ENCODE measurements around the gene ZNF76. TPM values are rescaled to one million over a fixed set of nuclear protein-coding genes. Genes with fewer than 3 reads are reported as not detected.

ZNF76 gene
- total RNA-seq (10 to 100 TPM; 15.1 to 92.0 (median 38.2) TPM), polyA plus RNA-seq (10 to 100 TPM; 19.4 to 23.8 (median 23.2) TPM)
- long read RNA-seq, donor 1, result 0 reads
- long read RNA-seq, donor 2, partial matches to known transcripts, result 0 of 1 reads
- long read RNA-seq, donor 2, other reads (novel, unspliced or antisense), result 0 of 1 reads
- long read RNA-seq, donor 3, partial matches to known transcripts, result 0 of 1 reads
- long read RNA-seq, donor 3, other reads (novel, unspliced or antisense), result 0 of 1 reads
- long read RNA-seq, donor 4, result 0 reads
- long read RNA-seq, donor 5, partial matches to known transcripts, result 0 of 1 reads
- long read RNA-seq, donor 5, other reads (novel, unspliced or antisense), result 0 of 1 reads
- long read RNA-seq, donor 6, partial matches to known transcripts, result 0 of 2 reads
- long read RNA-seq, donor 6, other reads (novel, unspliced or antisense), result 0 of 2 reads
- long read RNA-seq, donor 7, partial matches to known transcripts, result 0 of 1 reads
- long read RNA-seq, donor 7, other reads (novel, unspliced or antisense), result 0 of 1 reads
- long read RNA-seq, donor 8, partial matches to known transcripts, result 12 of 12 reads
- long read RNA-seq, donor 8, other reads (novel, unspliced or antisense), result 0 of 12 reads
- long read RNA-seq, donor 9, partial matches to known transcripts, result 10 of 11 reads
- long read RNA-seq, donor 9, other reads (novel, unspliced or antisense), result 0 of 11 reads
- long read RNA-seq, donor 10, result 0 reads

DNA sequence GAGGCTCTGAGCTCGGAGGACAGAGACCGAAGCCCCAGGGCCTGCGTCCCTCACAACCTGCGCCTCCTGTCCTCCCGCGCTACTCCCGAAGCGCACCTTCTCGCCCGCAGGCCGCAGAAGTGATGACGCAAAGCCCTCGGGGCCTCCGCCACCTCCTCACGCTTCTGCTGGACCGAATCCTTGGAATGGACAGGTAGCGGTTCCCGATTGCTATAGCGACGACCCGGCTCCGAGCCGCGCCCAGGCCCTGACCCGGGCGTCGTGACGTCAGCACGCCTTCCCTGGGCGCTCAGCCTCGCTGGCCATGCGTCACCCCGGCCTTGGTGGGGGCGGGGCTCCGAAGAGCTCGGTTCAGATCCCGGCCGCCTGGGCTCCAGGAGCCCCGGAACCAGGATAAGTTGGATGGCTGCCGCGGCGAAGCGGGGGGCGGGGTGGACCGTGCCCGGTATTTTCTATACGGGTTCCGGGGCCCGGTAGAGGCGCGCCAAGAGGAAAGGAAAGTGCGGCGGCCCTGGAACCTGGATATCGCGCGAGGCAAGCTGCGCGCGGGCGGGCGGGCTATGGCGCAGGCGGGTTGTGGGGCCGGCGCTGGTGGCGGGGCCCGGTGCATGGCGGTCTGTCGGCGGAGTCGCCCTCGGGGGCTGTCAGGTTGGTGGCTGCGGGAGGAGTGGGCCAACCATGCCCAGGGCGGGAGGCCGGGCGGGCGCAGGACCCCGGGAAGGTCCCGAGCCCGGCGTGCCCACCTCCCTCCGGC, at the start of gene ZNF76:
Gene ZNF76 (plus strand): TSS at position 542 of the 754 bp plus-strand sequence. CDS start 21,417 bp downstream, outside the sequence.
- no peaks in the 10 kb centered on the region for H3K36me3 ChIP-seq
- intact Hi-C loops (cut with DNase I; ENCODE audit: low total_unique reads), result no loop called here
- peak within 1 kb of the TSS; percentile 95 to 99 (median 98) for H3K27ac ChIP-seq
- 0 to 2% (median 0%) methylated on average over 10 to 82 of the region's 82 CpGs for WGBS, 5 donors
- TF ChIP-seq POLR2AphosphoS5 (IDR thresholded peaks at IDR 0.05), result peak; percentile 69 to 86 (median 82)
- TF ChIP-seq, protein P1, sequence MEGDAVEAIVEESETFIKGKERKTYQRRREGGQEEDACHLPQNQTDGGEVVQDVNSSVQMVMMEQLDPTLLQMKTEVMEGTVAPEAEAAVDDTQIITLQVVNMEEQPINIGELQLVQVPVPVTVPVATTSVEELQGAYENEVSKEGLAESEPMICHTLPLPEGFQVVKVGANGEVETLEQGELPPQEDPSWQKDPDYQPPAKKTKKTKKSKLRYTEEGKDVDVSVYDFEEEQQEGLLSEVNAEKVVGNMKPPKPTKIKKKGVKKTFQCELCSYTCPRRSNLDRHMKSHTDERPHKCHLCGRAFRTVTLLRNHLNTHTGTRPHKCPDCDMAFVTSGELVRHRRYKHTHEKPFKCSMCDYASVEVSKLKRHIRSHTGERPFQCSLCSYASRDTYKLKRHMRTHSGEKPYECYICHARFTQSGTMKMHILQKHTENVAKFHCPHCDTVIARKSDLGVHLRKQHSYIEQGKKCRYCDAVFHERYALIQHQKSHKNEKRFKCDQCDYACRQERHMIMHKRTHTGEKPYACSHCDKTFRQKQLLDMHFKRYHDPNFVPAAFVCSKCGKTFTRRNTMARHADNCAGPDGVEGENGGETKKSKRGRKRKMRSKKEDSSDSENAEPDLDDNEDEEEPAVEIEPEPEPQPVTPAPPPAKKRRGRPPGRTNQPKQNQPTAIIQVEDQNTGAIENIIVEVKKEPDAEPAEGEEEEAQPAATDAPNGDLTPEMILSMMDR (IDR thresholded peaks at IDR 0.05), result peak in 1 of 7 experiments; percentile 41
- peak in 1 of 4 donors; percentile 19 for TF ChIP-seq POLR2A (IDR thresholded peaks at IDR 0.05)
- no peak for TF ChIP-seq EP300 (IDR thresholded peaks at IDR 0.05)
- H3K4me3 ChIP-seq, result peak within 1 kb of the TSS; percentile 68 to 99 (median 80)
- H3K4me1 ChIP-seq, result peaks cover 13 to 64% (median 42%) of the 10 kb centered on the region in 4 donors
- DNase-seq, result peak; percentile 99
- no peaks in the 10 kb centered on the region for H3K27me3 ChIP-seq
- H3K9me3 ChIP-seq, result no peaks in the 10 kb centered on the region

DNA sequence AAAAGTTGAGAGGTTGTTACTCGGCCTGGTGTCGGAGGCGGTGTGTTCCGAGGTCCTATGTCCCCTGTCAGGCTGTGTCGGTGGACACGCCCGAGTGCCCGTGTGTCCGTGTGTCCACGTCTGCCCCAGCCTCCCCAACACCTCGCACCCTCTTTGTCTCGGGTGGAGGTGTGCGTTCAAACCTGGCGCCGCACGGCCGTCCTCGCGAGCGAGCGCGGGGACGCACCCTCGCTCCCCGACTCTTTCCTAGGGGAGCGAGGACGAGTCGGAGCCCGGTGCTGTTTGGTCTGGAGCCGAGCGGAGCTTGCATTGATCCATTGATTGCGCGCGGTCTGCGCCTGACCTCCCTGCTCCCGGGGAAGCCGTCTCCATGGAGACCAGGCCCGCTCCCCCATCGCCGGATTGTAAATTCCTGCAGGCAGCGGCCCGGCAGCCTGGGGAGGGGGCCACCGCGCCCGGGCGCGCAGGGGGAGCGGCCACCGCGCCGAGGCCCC, 46.2 kb upstream of the ZNF76 start:
- peak overlapping the region; percentile 54 to 72 (median 59) for H3K4me3 ChIP-seq
- WGBS, 5 donors, result 7 to 12% (median 8%) methylated on average over 46 to 51 of the region's 51 CpGs
- TF ChIP-seq, protein P1 (IDR thresholded peaks at IDR 0.05), result no peak
- TF ChIP-seq POLR2A (IDR thresholded peaks at IDR 0.05) (no peak), POLR2AphosphoS5 (IDR thresholded peaks at IDR 0.05) (no peak)

DNA sequence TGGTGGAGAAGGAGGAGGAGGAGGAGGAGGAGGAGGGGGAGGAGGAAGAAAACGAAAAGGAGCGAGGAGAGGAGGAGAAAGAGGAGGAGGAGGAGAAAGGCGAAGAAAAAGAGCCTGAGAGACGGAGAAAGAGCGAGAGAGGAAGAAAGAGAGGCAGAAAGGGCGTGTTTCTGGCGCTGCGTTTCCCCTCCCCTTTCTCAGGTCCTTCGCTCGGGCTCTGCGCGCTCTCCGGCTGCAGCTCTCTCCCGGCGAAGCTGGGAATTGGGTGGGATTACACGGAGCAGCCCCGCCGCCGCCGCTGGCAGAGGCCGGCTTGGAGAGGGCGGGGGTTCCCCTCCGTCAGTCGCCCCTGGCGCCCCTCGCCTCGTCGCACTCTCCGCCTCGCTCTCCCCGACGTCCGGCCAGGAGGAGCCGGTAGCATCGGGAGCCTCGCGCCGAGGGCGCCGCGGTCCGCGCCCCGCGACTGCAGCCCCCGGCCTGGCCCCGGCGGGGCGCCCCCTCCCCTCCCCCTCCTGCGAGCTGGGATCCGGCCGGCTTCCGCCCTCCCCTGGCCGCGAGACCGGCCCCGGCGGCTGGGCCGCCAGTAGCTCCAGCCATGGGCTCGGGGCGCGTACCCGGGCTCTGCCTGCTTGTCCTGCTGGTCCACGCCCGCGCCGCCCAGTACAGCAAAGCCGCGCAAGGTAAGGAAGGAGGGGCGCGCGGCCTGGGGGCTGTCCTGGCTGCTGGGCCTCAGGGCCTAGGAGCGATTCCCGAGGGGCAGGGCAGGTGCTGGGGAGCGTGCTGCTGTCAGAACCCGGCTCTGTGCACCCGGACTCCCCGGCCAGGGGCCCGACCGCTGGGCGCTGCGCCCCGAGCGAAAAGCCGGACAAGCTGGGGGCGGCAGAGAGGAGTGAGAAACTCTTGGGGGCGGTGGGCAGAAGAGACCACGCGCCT, 45.4 kb upstream of the ZNF76 start, which contains the start of gene SCUBE3:
Gene SCUBE3 (plus strand): TSS at position 133 of the 933 bp plus-strand sequence. CDS start 463 bp downstream, at position 596.
- intact Hi-C loops (cut with DNase I; ENCODE audit: low total_unique reads), result no loop called here
- DNase-seq, result peak; percentile 29 to 84
- no peak for TF ChIP-seq EP300 (IDR thresholded peaks at IDR 0.05)
- TF ChIP-seq POLR2AphosphoS5 (IDR thresholded peaks at IDR 0.05), result no peak
- TF ChIP-seq, protein P1 (IDR thresholded peaks at IDR 0.05), result no peak
- no peak for TF ChIP-seq POLR2A (IDR thresholded peaks at IDR 0.05)
- H3K27ac ChIP-seq, result peak within 1 kb of the TSS in 2 of 5 donors; percentile 41 to 42
- H3K27me3 ChIP-seq, result peaks cover 0 to 87% (median 50%) of the 10 kb centered on the region in 3 donors
- H3K9me3 ChIP-seq, result no peaks in the 10 kb centered on the region
- H3K4me1 ChIP-seq, result peaks cover 19 to 30% (median 24%) of the 10 kb centered on the region in 4 donors
- H3K36me3 ChIP-seq, result no peaks in the 10 kb centered on the region
- peak within 1 kb of the TSS; percentile 54 to 72 (median 59) for H3K4me3 ChIP-seq
- WGBS, 5 donors, result 0 to 2% (median 1%) methylated on average over 36 to 88 of the region's 89 CpGs

More for the DNA sequence above, 46.2 kb upstream of the ZNF76 start:
- intact Hi-C loops (cut with DNase I; ENCODE audit: low total_unique reads), result no loop called here
- H3K27ac ChIP-seq, result no peak overlapping the region
- H3K27me3 ChIP-seq, result peaks cover 0 to 95% (median 50%) of the 10 kb centered on the region in 3 donors
- no peaks in the 10 kb centered on the region for H3K36me3 ChIP-seq
- peak in 1 of 2 donors; percentile 62 for DNase-seq
- peaks cover 19 to 30% (median 24%) of the 10 kb centered on the region in 4 donors for H3K4me1 ChIP-seq
- no peaks in the 10 kb centered on the region for H3K9me3 ChIP-seq

All from stomach (tissue), 19 donors.